ENCODE results near the gene GSE1. TPM values are rescaled to one million over a fixed set of nuclear protein-coding genes. Genes with fewer than 3 reads are reported as not detected.
"Not testable (repeated sequence)": the region's sequence is repeated elsewhere in the genome, so short reads cannot be mapped to it uniquely, and the experiment has no call there.

Gene GSE1
- total RNA-seq, 2 donors from 2014 or later: 72.6 to 96.2 TPM

- H3K27ac ChIP-seq: no peak overlapping the region
- H3K4me1 ChIP-seq (ENCODE audit: control insufficient read depth in 1 of 2, low read depth in 2 of 2): peaks cover 4 to 15% of the 10 kb centered on the region in 2 donors
- TF ChIP-seq CTCF (IDR thresholded peaks at IDR 0.05): no peak
- H3K36me3 ChIP-seq: no peaks in the 10 kb centered on the region
- H3K4me3 ChIP-seq: no peak overlapping the region
- no peak for DNase-seq (ENCODE audit: low spot score)
- no peak for ATAC-seq (ENCODE audit: insufficient number of reproducible peaks, low FRiP score, low read depth)
- H3K27me3 ChIP-seq (replicated peaks; ENCODE audit: insufficient read depth): no peaks in the 10 kb centered on the region
- no peaks in the 10 kb centered on the region for H3K9me3 ChIP-seq
Measured at GRCh38 chr16:85588562-85589503, 24.3 kb upstream of the GSE1 start.

GRCh38 chr16:85589688-85590505 lies 23.2 kb upstream of the GSE1 start:
- H3K9me3 ChIP-seq: no peaks in the 10 kb centered on the region
- DNase-seq (ENCODE audit: low spot score) (no peak), ATAC-seq (ENCODE audit: insufficient number of reproducible peaks, low FRiP score, low read depth) (no peak)
- peaks cover 4 to 15% of the 10 kb centered on the region in 2 donors for H3K4me1 ChIP-seq (ENCODE audit: control insufficient read depth in 1 of 2, low read depth in 2 of 2)
- H3K27me3 ChIP-seq (replicated peaks; ENCODE audit: insufficient read depth): no peaks in the 10 kb centered on the region
- H3K36me3 ChIP-seq: no peaks in the 10 kb centered on the region
- no peak overlapping the region for H3K4me3 ChIP-seq
- no peak for TF ChIP-seq CTCF (IDR thresholded peaks at IDR 0.05)
- no peak overlapping the region for H3K27ac ChIP-seq

- Histone ChIP-seq H3K4me1 (ENCODE audit: control insufficient read depth in 1 of 2, low read depth in 2 of 2) (peaks cover 4 to 15% of the 10 kb centered on the region in 2 donors), H3K27me3 (replicated peaks; ENCODE audit: insufficient read depth) (no peaks in the 10 kb centered on the region), H3K4me3 (no peak overlapping the region), H3K9me3 (no peaks in the 10 kb centered on the region), H3K36me3 (no peaks in the 10 kb centered on the region), H3K27ac (no peak overlapping the region)
- DNase-seq (ENCODE audit: low spot score) (no peak), ATAC-seq (ENCODE audit: insufficient number of reproducible peaks, low FRiP score, low read depth) (no peak)
- TF ChIP-seq CTCF (IDR thresholded peaks at IDR 0.05): no peak
Measured at GRCh38 chr16:85590506-85590832, 22.7 kb upstream of the GSE1 start.

GRCh38 chr16:85591381-85591780 lies 21.7 kb upstream of the GSE1 start:
- Histone ChIP-seq H3K36me3 (no peaks in the 10 kb centered on the region), H3K27ac (no peak overlapping the region), H3K27me3 (replicated peaks; ENCODE audit: insufficient read depth) (no peaks in the 10 kb centered on the region), H3K4me1 (ENCODE audit: control insufficient read depth in 1 of 2, low read depth in 2 of 2) (peaks cover 3 to 7% of the 10 kb centered on the region in 2 donors), H3K9me3 (no peaks in the 10 kb centered on the region), H3K4me3 (no peak overlapping the region)
- no peak for ATAC-seq (ENCODE audit: insufficient number of reproducible peaks, low FRiP score, low read depth)
- TF ChIP-seq CTCF (IDR thresholded peaks at IDR 0.05): no peak
- no peak for DNase-seq (ENCODE audit: low spot score)

DNA sequence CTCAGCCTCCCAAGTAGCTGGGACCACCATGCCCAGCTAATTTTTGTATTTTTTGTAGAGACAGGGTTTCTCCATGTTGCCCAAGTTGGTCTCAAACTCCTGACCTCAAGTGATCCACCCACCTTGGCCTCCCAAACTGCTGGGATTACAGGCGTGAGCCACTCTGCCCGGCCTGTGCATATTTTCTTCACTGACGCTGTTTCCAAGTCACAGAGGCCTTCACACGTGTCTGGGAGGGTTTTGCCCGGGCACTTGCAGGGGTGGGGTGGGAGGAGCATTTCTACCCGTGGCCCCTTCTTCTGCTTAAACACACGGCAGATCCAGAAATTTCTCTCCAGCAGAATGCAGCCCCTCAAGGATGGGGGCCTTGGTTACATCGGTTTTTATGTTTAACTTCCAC lies 20.8 kb upstream of the GSE1 start:
- not testable (repeated sequence) for ATAC-seq (ENCODE audit: insufficient number of reproducible peaks, low FRiP score, low read depth); DNase-seq (ENCODE audit: low spot score); H3K4me1 ChIP-seq (ENCODE audit: control insufficient read depth in 1 of 2, low read depth in 2 of 2)

More for the DNA sequence above, 20.8 kb upstream of the GSE1 start:
- not testable (repeated sequence) for H3K27ac ChIP-seq; H3K36me3 ChIP-seq; H3K27me3 ChIP-seq (replicated peaks; ENCODE audit: insufficient read depth); H3K4me3 ChIP-seq; H3K9me3 ChIP-seq
